H9 (cell line): ENCODE data around the gene USP34. TPM values are rescaled to one million over a fixed set of nuclear protein-coding genes. Genes with fewer than 3 reads are reported as not detected.

ENCODE experiments used
- DNase-seq: peaks from one replicate; pipeline ENCODE4 v3.0.0-alpha.2; 2017
- H2AFZ ChIP-seq: one replicate; pipeline ENCODE4 v1.6.1; 2013; ENCODE audit warnings: mild to moderate bottlenecking, low read length, control low read depth, moderate library complexity
- H2AK5ac ChIP-seq: 2 replicates; pipeline ENCODE4 v1.6.1; 2013; ENCODE audit warnings: low read length, control low read depth, mixed read lengths; ENCODE audit not compliant: insufficient read length
- H2BK120ac ChIP-seq: one replicate; pipeline ENCODE4 v1.6.1; 2013; ENCODE audit warnings: low read depth, mild to moderate bottlenecking, low read length, control low read depth, inconsistent platforms; ENCODE audit not compliant: poor library complexity, severe bottlenecking
- H2BK12ac ChIP-seq: 2 replicates; pipeline ENCODE4 v1.6.1; 2013; ENCODE audit warnings: low read length, control low read depth, mixed read lengths, low read depth; ENCODE audit not compliant: insufficient read length
- H2BK15ac ChIP-seq: 2 replicates; pipeline ENCODE4 v1.6.1; 2013; ENCODE audit warnings: low read depth, low read length, control low read depth
- H2BK20ac ChIP-seq: one replicate; pipeline ENCODE4 v1.6.1; 2013; ENCODE audit warnings: low read depth, mild to moderate bottlenecking, low read length, control low read depth, inconsistent platforms; ENCODE audit not compliant: poor library complexity, severe bottlenecking
- H2BK5ac ChIP-seq: 2 replicates; pipeline ENCODE4 v1.6.1; 2013; ENCODE audit warnings: low read length, control low read depth, mixed read lengths; ENCODE audit not compliant: insufficient read length
- H3K14ac ChIP-seq: 2 replicates; pipeline ENCODE4 v1.6.1; 2013; ENCODE audit warnings: low read length, control low read depth; ENCODE audit not compliant: insufficient read depth
- H3K18ac ChIP-seq: 2 replicates; pipeline ENCODE4 v1.6.1; 2013; ENCODE audit warnings: low read depth, mild to moderate bottlenecking, mixed read lengths, low read length, control low read depth; ENCODE audit not compliant: insufficient read length
- H3K23ac ChIP-seq: 2 replicates; pipeline ENCODE4 v1.6.1; 2013; ENCODE audit warnings: low read length, control low read depth, mixed read lengths, low read depth; ENCODE audit not compliant: insufficient read length
- H3K23me2 ChIP-seq: 2 replicates; pipeline ENCODE4 v1.6.1; 2013; ENCODE audit warnings: low read depth, mild to moderate bottlenecking, mixed read lengths, low read length, control low read depth; ENCODE audit not compliant: insufficient read length, poor library complexity, severe bottlenecking
- H3K27ac ChIP-seq: 2 replicates; pipeline ENCODE4 v1.5.1; 2013; ENCODE audit warnings: low read length, control low read depth, mixed read lengths, low read depth; ENCODE audit not compliant: insufficient read length
- H3K27me3 ChIP-seq: 2 replicates; pipeline ENCODE4 v1.6.1; 2013; ENCODE audit warnings: low read length, control low read depth, inconsistent platforms; ENCODE audit not compliant: insufficient read depth
- H3K4ac ChIP-seq: 2 replicates; pipeline ENCODE4 v1.6.1; 2013; ENCODE audit warnings: low read depth, mild to moderate bottlenecking, control low read depth, inconsistent platforms, low read length, moderate library complexity
- H3K4me1 ChIP-seq: 2 replicates; pipeline ENCODE4 v1.6.1; 2013; ENCODE audit warnings: low read length, control low read depth, inconsistent platforms; ENCODE audit not compliant: insufficient read depth
- H3K4me2 ChIP-seq: 2 replicates; pipeline ENCODE4 v1.6.1; 2013; ENCODE audit warnings: low read length, control low read depth, mixed read lengths; ENCODE audit not compliant: insufficient read length, insufficient read depth
- H3K56ac ChIP-seq: 2 replicates; pipeline ENCODE4 v1.6.1; 2013; ENCODE audit warnings: low read depth, mild to moderate bottlenecking, mixed read lengths, low read length, control low read depth; ENCODE audit not compliant: insufficient read length
- H3K79me1 ChIP-seq: 2 replicates; pipeline ENCODE4 v1.6.1; 2013; ENCODE audit warnings: low read depth, mild to moderate bottlenecking, moderate library complexity, low read length, control low read depth, inconsistent platforms; ENCODE audit not compliant: insufficient read depth, poor library complexity, severe bottlenecking
- H3K79me2 ChIP-seq: 2 replicates; pipeline ENCODE4 v1.6.1; 2013; ENCODE audit warnings: low read length, control low read depth, inconsistent platforms; ENCODE audit not compliant: insufficient read depth
- H3K9ac ChIP-seq: 2 replicates; pipeline ENCODE4 v1.6.1; 2013; ENCODE audit warnings: low read length, control low read depth, mixed read lengths; ENCODE audit not compliant: insufficient read length; ENCODE audit errors: extremely low read depth
- H3K9me3 ChIP-seq: one replicate; pipeline ENCODE4 v1.6.1; 2013; ENCODE audit warnings: low read depth, low read length, inconsistent platforms; ENCODE audit not compliant: control insufficient read depth
- H3T11ph ChIP-seq: one replicate; pipeline ENCODE4 v1.6.1; 2013; ENCODE audit warnings: mild to moderate bottlenecking, low read length, control low read depth, inconsistent platforms
- H4K20me1 ChIP-seq: one replicate; pipeline ENCODE4 v1.6.1; 2013; ENCODE audit not compliant: control insufficient read depth, insufficient read length, insufficient read depth
- H4K5ac ChIP-seq: 2 replicates; pipeline ENCODE4 v1.6.1; 2013; ENCODE audit warnings: low read depth, mild to moderate bottlenecking, mixed read lengths, low read length, control low read depth; ENCODE audit not compliant: insufficient read length
- H4K8ac ChIP-seq: replicated peaks from 2 replicates; pipeline ENCODE4 v1.6.1; 2013; ENCODE audit warnings: low read length, control low read depth, mixed read lengths, low read depth; ENCODE audit not compliant: insufficient read length
- H4K91ac ChIP-seq: 2 replicates; pipeline ENCODE4 v1.6.1; 2013; ENCODE audit warnings: low read depth, mild to moderate bottlenecking, moderate library complexity, mixed read lengths, low read length, control low read depth; ENCODE audit not compliant: insufficient read length
- H3K27ac Mint-ChIP-seq, 3 experiments: 2 replicates in 2 of 3; 3 replicates in 1 of 3; pipeline ENCODE4 v1.8.0; 2020 to 2021; ENCODE audit warnings: mixed read lengths in 3 of 3, mild to moderate bottlenecking in 1 of 3, moderate library complexity in 1 of 3
- H3K27me3 Mint-ChIP-seq: 2 replicates; pipeline ENCODE4 v1.8.0; 2021; ENCODE audit warnings: low read depth, mild to moderate bottlenecking, moderate library complexity, mixed read lengths
- H3K36me3 Mint-ChIP-seq, 3 experiments: 2 replicates in 2 of 3; 3 replicates in 1 of 3; pipeline ENCODE4 v1.8.0; 2020 to 2021; ENCODE audit warnings: low read depth in 3 of 3, mixed read lengths in 3 of 3; ENCODE audit not compliant: insufficient read depth in 1 of 3
- H3K4me1 Mint-ChIP-seq, 2 experiments: 2 replicates each; pipeline ENCODE4 v1.8.0; 2020; ENCODE audit warnings: mixed read lengths in 2 of 2
- H3K4me3 Mint-ChIP-seq, 2 experiments: 2 replicates in 1 of 2; 3 replicates in 1 of 2; pipeline ENCODE4 v1.8.0; 2020 to 2021; ENCODE audit warnings: mild to moderate bottlenecking in 2 of 2, mixed read lengths in 2 of 2, moderate library complexity in 1 of 2
- H3K9me3 Mint-ChIP-seq, 2 experiments: 2 replicates in 1 of 2; 3 replicates in 1 of 2; pipeline ENCODE4 v1.8.0; 2020; ENCODE audit warnings: mild to moderate bottlenecking in 2 of 2, mixed read lengths in 2 of 2, moderate library complexity in 1 of 2
- WGBS: extraction: QIAGEN DNeasy Blood & Tissue Kit; methylation state at CpG from one replicate; pipeline ENCODE4 v1.1.7; 2013; ENCODE audit warnings: missing lambda C conversion rate, low lambda C conversion rate, mixed read lengths; ENCODE audit not compliant: insufficient read length; ENCODE audit errors: extremely low coverage; 5-methylcytosine and 5-hydroxymethylcytosine counted together
- total RNA-seq: library from RNA; stranded (reverse); gene quantifications from 2 replicates; pipeline ENCODE4 v1.2.1, GENCODE V29; 2021
- TF ChIP-seq, protein P1 (sequence below): fragments of 200-600 bp; sonication (generic); conservative IDR thresholded peaks from 3 replicates; pipeline ENCODE4 v1.8.0; 2021; ENCODE audit warnings: antibody characterized with exemption, mild to moderate bottlenecking

The USP34 gene
- total RNA-seq, 1 experiment from 2014 or later, result 93.9 TPM

DNA sequence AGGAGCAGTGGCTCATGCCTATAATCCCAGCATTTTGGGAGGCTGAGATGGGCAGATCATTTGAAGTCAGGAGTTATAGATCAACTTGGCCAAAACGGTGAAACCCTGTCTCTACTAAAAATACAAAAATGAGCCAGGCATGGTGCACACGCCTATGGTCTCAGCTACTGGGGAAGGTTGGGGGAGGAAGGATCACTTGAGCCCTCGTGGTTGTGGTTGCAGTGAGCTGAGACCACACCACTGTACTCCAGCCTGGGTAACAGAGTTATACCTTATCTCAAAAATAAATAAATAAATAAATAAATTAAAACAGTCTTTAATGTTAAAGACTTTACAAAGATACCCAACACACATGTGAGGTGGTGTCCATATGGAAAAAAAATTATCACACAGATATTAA is 174.9 kb downstream of the USP34 start:
- no peak overlapping the region for H3K27ac ChIP-seq
- no peak overlapping the region for H4K8ac ChIP-seq
- no peak overlapping the region for H3T11ph ChIP-seq
- H2AK5ac ChIP-seq, result no peak overlapping the region
- no peak overlapping the region for H3K27ac Mint-ChIP-seq
- H4K20me1 ChIP-seq, result no peaks in the 10 kb centered on the region
- no peak overlapping the region for H2BK12ac ChIP-seq
- TF ChIP-seq, protein P1, sequence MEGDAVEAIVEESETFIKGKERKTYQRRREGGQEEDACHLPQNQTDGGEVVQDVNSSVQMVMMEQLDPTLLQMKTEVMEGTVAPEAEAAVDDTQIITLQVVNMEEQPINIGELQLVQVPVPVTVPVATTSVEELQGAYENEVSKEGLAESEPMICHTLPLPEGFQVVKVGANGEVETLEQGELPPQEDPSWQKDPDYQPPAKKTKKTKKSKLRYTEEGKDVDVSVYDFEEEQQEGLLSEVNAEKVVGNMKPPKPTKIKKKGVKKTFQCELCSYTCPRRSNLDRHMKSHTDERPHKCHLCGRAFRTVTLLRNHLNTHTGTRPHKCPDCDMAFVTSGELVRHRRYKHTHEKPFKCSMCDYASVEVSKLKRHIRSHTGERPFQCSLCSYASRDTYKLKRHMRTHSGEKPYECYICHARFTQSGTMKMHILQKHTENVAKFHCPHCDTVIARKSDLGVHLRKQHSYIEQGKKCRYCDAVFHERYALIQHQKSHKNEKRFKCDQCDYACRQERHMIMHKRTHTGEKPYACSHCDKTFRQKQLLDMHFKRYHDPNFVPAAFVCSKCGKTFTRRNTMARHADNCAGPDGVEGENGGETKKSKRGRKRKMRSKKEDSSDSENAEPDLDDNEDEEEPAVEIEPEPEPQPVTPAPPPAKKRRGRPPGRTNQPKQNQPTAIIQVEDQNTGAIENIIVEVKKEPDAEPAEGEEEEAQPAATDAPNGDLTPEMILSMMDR, result no peak
- H3K79me1 ChIP-seq, result no peaks in the 10 kb centered on the region
- H3K56ac ChIP-seq, result no peak overlapping the region
- no peak overlapping the region for H3K18ac ChIP-seq
- no peaks in the 10 kb centered on the region for H3K4me1 Mint-ChIP-seq
- H3K36me3 Mint-ChIP-seq, result peaks cover 2 to 46% (median 36%) of the 10 kb centered on the region in 3 experiments; a peak in 6 of 7 replicates
- H4K91ac ChIP-seq, result no peak overlapping the region
- no peaks in the 10 kb centered on the region for H3K4me1 ChIP-seq
- H2AFZ ChIP-seq, result no peak overlapping the region
- no peaks in the 10 kb centered on the region for H3K27me3 Mint-ChIP-seq
- no peak overlapping the region for H2BK15ac ChIP-seq
- WGBS, result no CpG with 5 or more reads among the region's 3 CpGs
- no peak overlapping the region for H3K4ac ChIP-seq
- no peak overlapping the region for H3K14ac ChIP-seq
- DNase-seq, result no peak
- no peak overlapping the region for H2BK20ac ChIP-seq
- H3K27me3 ChIP-seq, result no peaks in the 10 kb centered on the region
- no peaks in the 10 kb centered on the region for H3K23me2 ChIP-seq
- H2BK120ac ChIP-seq, result no peak overlapping the region
- no peak overlapping the region for H3K9ac ChIP-seq
- no peaks in the 10 kb centered on the region for H3K9me3 ChIP-seq
- no peak overlapping the region for H4K5ac ChIP-seq
- H3K79me2 ChIP-seq, result no peaks in the 10 kb centered on the region
- no peak overlapping the region for H3K23ac ChIP-seq
- H3K9me3 Mint-ChIP-seq, result no peaks in the 10 kb centered on the region
- no peak overlapping the region for H3K4me3 Mint-ChIP-seq
- no peak overlapping the region for H3K4me2 ChIP-seq
- H2BK5ac ChIP-seq, result no peak overlapping the region
